PC-3 (cell line): ENCODE data around the gene PEX19. TPM values are rescaled to one million over a fixed set of nuclear protein-coding genes. Genes with fewer than 3 reads are reported as not detected.

Experiments
- ATAC-seq: fragments of 200-7000 bp; cut with Tn5 transposase; 2 replicates; pipeline ENCODE4 v1.9.1; 2020; ENCODE audit warnings: mild to moderate bottlenecking, moderate library complexity
- BruUV-seq: library from RNA; stranded (reverse); fragments of 400-500 nt; replicated peaks from 2 replicates; lab custom pipeline; 2021; lab: Mats Ljungman, UMichigan
- CTCF ChIA-PET: fragments of 300-600 bp; sonication (Branson Sonifier 250); formaldehyde crosslinking; loops from one replicate; lab custom pipeline; 2022; ENCODE audit warnings: antibody characterized with exemption; lab: Charles Lee
- POLR2A ChIA-PET: fragments of 300-600 bp; sonication (Branson Sonifier 250); formaldehyde crosslinking; loops from one replicate; lab custom pipeline; 2022; ENCODE audit warnings: antibody characterized with exemption; ENCODE audit not compliant: unreplicated experiment; lab: Charles Lee
- DNase-seq: peaks from one replicate; pipeline ENCODE4 v3.0.0-alpha.2; 2015
- H2AFZ ChIP-seq: fragments of 300-600 bp; sonication (generic); 2 replicates; pipeline ENCODE4 v1.6.0; 2016; ENCODE audit warnings: antibody characterized with exemption, low read length
- H3F3A ChIP-seq: fragments of 300-600 bp; sonication (generic); one replicate; pipeline ENCODE4 v1.6.0; 2017; ENCODE audit warnings: antibody characterized with exemption, low read length, control low read depth, mild to moderate bottlenecking; ENCODE audit not compliant: unreplicated experiment
- H3K27ac ChIP-seq: fragments of 300-600 bp; sonication (generic); 2 replicates; pipeline ENCODE4 v1.5.1; 2016; ENCODE audit warnings: mild to moderate bottlenecking, low read length
- H3K27me3 ChIP-seq: fragments of 300-600 bp; sonication (generic); 2 replicates; pipeline ENCODE4 v1.6.1; 2016; ENCODE audit warnings: low read length, mixed read lengths
- H3K36me3 ChIP-seq: fragments of 300-600 bp; sonication (generic); 2 replicates; pipeline ENCODE4 v1.6.1; 2016; ENCODE audit warnings: low read depth, mixed run types, low read length, mixed read lengths
- H3K4me1 ChIP-seq: fragments of 300-600 bp; sonication (generic); 2 replicates; pipeline ENCODE4 v1.5.1; 2016; ENCODE audit warnings: low read length; ENCODE audit not compliant: insufficient read depth
- H3K4me2 ChIP-seq: fragments of 300-600 bp; sonication (generic); 2 replicates; pipeline ENCODE4 v1.6.0; 2016; ENCODE audit warnings: low read length
- H3K4me3 ChIP-seq: fragments of 300-600 bp; sonication (generic); 2 replicates; pipeline ENCODE4 v1.5.1; 2016; ENCODE audit warnings: mild to moderate bottlenecking, low read length, mixed read lengths
- H3K79me2 ChIP-seq: fragments of 300-600 bp; sonication (generic); 2 replicates; pipeline ENCODE4 v1.6.1; 2017; ENCODE audit warnings: low read length, mixed read lengths
- H3K9ac ChIP-seq: fragments of 300-600 bp; sonication (generic); 2 replicates; pipeline ENCODE4 v1.6.0; 2016; ENCODE audit warnings: mild to moderate bottlenecking, low read length
- H3K9me2 ChIP-seq: fragments of 300-600 bp; sonication (generic); replicated peaks from 2 replicates; pipeline ENCODE4 v1.6.1; 2016; ENCODE audit warnings: mixed run types, low read length, mixed read lengths
- H3K9me3 ChIP-seq: fragments of 300-600 bp; sonication (generic); 2 replicates; pipeline ENCODE4 v1.6.1; 2016; ENCODE audit warnings: low read length, mixed read lengths
- H4K20me1 ChIP-seq: fragments of 300-600 bp; sonication (generic); 2 replicates; pipeline ENCODE4 v1.6.1; 2016; ENCODE audit warnings: low read length, mixed read lengths
- CTCF ChIP-seq: fragments of 300-600 bp; sonication (generic); conservative IDR thresholded peaks from 2 replicates; pipeline ENCODE4 v1.5.1; 2017; ENCODE audit warnings: antibody characterized with exemption, low read depth, mild to moderate bottlenecking, low read length
- EZH2 ChIP-seq: fragments of 300-600 bp; sonication (generic); IDR thresholded peaks from one replicate; pipeline ENCODE4 v1.6.1; 2017; ENCODE audit warnings: antibody characterized with exemption, mild to moderate bottlenecking, low read length; ENCODE audit not compliant: unreplicated experiment
- EZH2phosphoT487 ChIP-seq: fragments of 300-600 bp; sonication (generic); IDR thresholded peaks from 2 replicates; pipeline ENCODE4 v1.6.1; 2018; ENCODE audit warnings: mild to moderate bottlenecking, antibody characterized with exemption, low read length, borderline replicate concordance
- intact Hi-C: fragments of 100-400 bp; cut with micrococcal nuclease; formaldehyde crosslinking; loops from 2 replicates; pipeline ENCODE4 v1.9.0; 2023
- total RNA-seq: library from RNA; depleted of rRNA; stranded (reverse); fragments of >200 nt; gene quantifications from 2 replicates; pipeline ENCODE4 v1.2.3, GENCODE V29; 2014

The PEX19 gene
- total RNA-seq, 1 experiment from 2014 or later, result 63.2 TPM

GRCh38 chr1:160256396-160257046 is 28.4 kb downstream of the PEX19 start:
- no peak overlapping the region for H2AFZ ChIP-seq
- intact Hi-C loops, result no loop called here
- H3K4me1 ChIP-seq, result peaks cover 41% of the 10 kb centered on the region
- peaks cover 6% of the 10 kb centered on the region; the same call in 1 of the 2 replicates for H3K36me3 ChIP-seq
- TF ChIP-seq CTCF, result no peak
- no peak for TF ChIP-seq EZH2
- no peak for TF ChIP-seq EZH2phosphoT487
- peaks cover 90% of the 10 kb centered on the region for H3K79me2 ChIP-seq
- H3K4me3 ChIP-seq, result no peak overlapping the region
- H3K27ac ChIP-seq, result no peak overlapping the region
- ATAC-seq (no peak; the same call in 1 of the 2 replicates), DNase-seq (peak; percentile 55)
- H4K20me1 ChIP-seq, result peaks cover 44% of the 10 kb centered on the region
- H3K9me3 ChIP-seq, result no peaks in the 10 kb centered on the region
- H3K27me3 ChIP-seq, result no peaks in the 10 kb centered on the region
- H3K4me2 ChIP-seq, result peak overlapping the region; percentile 42; the same call in 1 of the 2 replicates
- peaks cover 8% of the 10 kb centered on the region for H3F3A ChIP-seq
- BruUV-seq, result no TSS peak
- ChIA-PET POLR2A (interaction anchor here (0.6 kb wide), 2 partner anchors 24 to 410 kb away, joined by 4 read pairs; no protein-coding TSS in a partner anchor), CTCF (interaction anchor here (0.6 kb wide), 2 partner anchors 37 to 91 kb away, joined by 3 to 6 read pairs; no protein-coding TSS in a partner anchor)
- H3K9ac ChIP-seq, result no peak overlapping the region
- no peaks in the 10 kb centered on the region for H3K9me2 ChIP-seq

GRCh38 chr1:160255781-160256300 is 29.1 kb downstream of the PEX19 start:
- CTCF ChIA-PET, result no interaction called here
- H3K27ac ChIP-seq, result no peak overlapping the region
- ATAC-seq, result no peak
- no peak overlapping the region for H3K4me2 ChIP-seq
- DNase-seq, result no peak
- TF ChIP-seq EZH2 (no peak), CTCF (no peak), EZH2phosphoT487 (no peak)
- H3F3A ChIP-seq, result peaks cover 3% of the 10 kb centered on the region
- no peak overlapping the region for H2AFZ ChIP-seq
- BruUV-seq, result no TSS peak
- peaks cover 36% of the 10 kb centered on the region for H3K4me1 ChIP-seq
- intact Hi-C loops, result no loop called here
- peaks cover 43% of the 10 kb centered on the region for H4K20me1 ChIP-seq
- no peak overlapping the region for H3K9ac ChIP-seq
- POLR2A ChIA-PET, result no interaction called here
- no peaks in the 10 kb centered on the region for H3K27me3 ChIP-seq
- H3K79me2 ChIP-seq, result peaks cover 90% of the 10 kb centered on the region
- peaks cover 9% of the 10 kb centered on the region; the same call in 1 of the 2 replicates for H3K36me3 ChIP-seq
- H3K4me3 ChIP-seq, result no peak overlapping the region
- no peaks in the 10 kb centered on the region for H3K9me2 ChIP-seq
- no peaks in the 10 kb centered on the region for H3K9me3 ChIP-seq
